PC-3 (cell line): Measurements from ENCODE around the gene PDIA6. TPM values are rescaled to one million over a fixed set of nuclear protein-coding genes. Genes with fewer than 3 reads are reported as not detected.
A peak's percentile ranks its signal among the peaks of the same experiment; 100 is the strongest.

Experiments used
- ATAC-seq: fragments of 200-7000 bp; cut with Tn5 transposase; 2 replicates; pipeline ENCODE4 v1.9.1; 2020; ENCODE audit warnings: mild to moderate bottlenecking, moderate library complexity
- BruUV-seq: library from RNA; stranded (reverse); fragments of 400-500 nt; replicated peaks from 2 replicates; lab custom pipeline; 2021; lab: Mats Ljungman, UMichigan
- CTCF ChIA-PET: fragments of 300-600 bp; sonication (Branson Sonifier 250); formaldehyde crosslinking; loops from one replicate; lab custom pipeline; 2022; ENCODE audit warnings: antibody characterized with exemption; lab: Charles Lee
- POLR2A ChIA-PET: fragments of 300-600 bp; sonication (Branson Sonifier 250); formaldehyde crosslinking; loops from one replicate; lab custom pipeline; 2022; ENCODE audit warnings: antibody characterized with exemption; ENCODE audit not compliant: unreplicated experiment; lab: Charles Lee
- DNase-seq: peaks from one replicate; pipeline ENCODE4 v3.0.0-alpha.2; 2015
- H2AFZ ChIP-seq: fragments of 300-600 bp; sonication (generic); 2 replicates; pipeline ENCODE4 v1.6.0; 2016; ENCODE audit warnings: antibody characterized with exemption, low read length
- H3F3A ChIP-seq: fragments of 300-600 bp; sonication (generic); one replicate; pipeline ENCODE4 v1.6.0; 2017; ENCODE audit warnings: antibody characterized with exemption, low read length, control low read depth, mild to moderate bottlenecking; ENCODE audit not compliant: unreplicated experiment
- H3K27ac ChIP-seq: fragments of 300-600 bp; sonication (generic); 2 replicates; pipeline ENCODE4 v1.5.1; 2016; ENCODE audit warnings: mild to moderate bottlenecking, low read length
- H3K27me3 ChIP-seq: fragments of 300-600 bp; sonication (generic); 2 replicates; pipeline ENCODE4 v1.6.1; 2016; ENCODE audit warnings: low read length, mixed read lengths
- H3K36me3 ChIP-seq: fragments of 300-600 bp; sonication (generic); 2 replicates; pipeline ENCODE4 v1.6.1; 2016; ENCODE audit warnings: low read depth, mixed run types, low read length, mixed read lengths
- H3K4me1 ChIP-seq: fragments of 300-600 bp; sonication (generic); 2 replicates; pipeline ENCODE4 v1.5.1; 2016; ENCODE audit warnings: low read length; ENCODE audit not compliant: insufficient read depth
- H3K4me2 ChIP-seq: fragments of 300-600 bp; sonication (generic); 2 replicates; pipeline ENCODE4 v1.6.0; 2016; ENCODE audit warnings: low read length
- H3K4me3 ChIP-seq: fragments of 300-600 bp; sonication (generic); 2 replicates; pipeline ENCODE4 v1.5.1; 2016; ENCODE audit warnings: mild to moderate bottlenecking, low read length, mixed read lengths
- H3K79me2 ChIP-seq: fragments of 300-600 bp; sonication (generic); 2 replicates; pipeline ENCODE4 v1.6.1; 2017; ENCODE audit warnings: low read length, mixed read lengths
- H3K9ac ChIP-seq: fragments of 300-600 bp; sonication (generic); 2 replicates; pipeline ENCODE4 v1.6.0; 2016; ENCODE audit warnings: mild to moderate bottlenecking, low read length
- H3K9me2 ChIP-seq: fragments of 300-600 bp; sonication (generic); replicated peaks from 2 replicates; pipeline ENCODE4 v1.6.1; 2016; ENCODE audit warnings: mixed run types, low read length, mixed read lengths
- H3K9me3 ChIP-seq: fragments of 300-600 bp; sonication (generic); 2 replicates; pipeline ENCODE4 v1.6.1; 2016; ENCODE audit warnings: low read length, mixed read lengths
- H4K20me1 ChIP-seq: fragments of 300-600 bp; sonication (generic); 2 replicates; pipeline ENCODE4 v1.6.1; 2016; ENCODE audit warnings: low read length, mixed read lengths
- CTCF ChIP-seq: fragments of 300-600 bp; sonication (generic); conservative IDR thresholded peaks from 2 replicates; pipeline ENCODE4 v1.5.1; 2017; ENCODE audit warnings: antibody characterized with exemption, low read depth, mild to moderate bottlenecking, low read length
- EZH2 ChIP-seq: fragments of 300-600 bp; sonication (generic); IDR thresholded peaks from one replicate; pipeline ENCODE4 v1.6.1; 2017; ENCODE audit warnings: antibody characterized with exemption, mild to moderate bottlenecking, low read length; ENCODE audit not compliant: unreplicated experiment
- EZH2phosphoT487 ChIP-seq: fragments of 300-600 bp; sonication (generic); IDR thresholded peaks from 2 replicates; pipeline ENCODE4 v1.6.1; 2018; ENCODE audit warnings: mild to moderate bottlenecking, antibody characterized with exemption, low read length, borderline replicate concordance
- intact Hi-C: fragments of 100-400 bp; cut with micrococcal nuclease; formaldehyde crosslinking; loops from 2 replicates; pipeline ENCODE4 v1.9.0; 2023
- total RNA-seq: library from RNA; depleted of rRNA; stranded (reverse); fragments of >200 nt; gene quantifications from 2 replicates; pipeline ENCODE4 v1.2.3, GENCODE V29; 2014

Gene PDIA6
- total RNA-seq, 1 experiment from 2014 or later, result 351 TPM

DNA sequence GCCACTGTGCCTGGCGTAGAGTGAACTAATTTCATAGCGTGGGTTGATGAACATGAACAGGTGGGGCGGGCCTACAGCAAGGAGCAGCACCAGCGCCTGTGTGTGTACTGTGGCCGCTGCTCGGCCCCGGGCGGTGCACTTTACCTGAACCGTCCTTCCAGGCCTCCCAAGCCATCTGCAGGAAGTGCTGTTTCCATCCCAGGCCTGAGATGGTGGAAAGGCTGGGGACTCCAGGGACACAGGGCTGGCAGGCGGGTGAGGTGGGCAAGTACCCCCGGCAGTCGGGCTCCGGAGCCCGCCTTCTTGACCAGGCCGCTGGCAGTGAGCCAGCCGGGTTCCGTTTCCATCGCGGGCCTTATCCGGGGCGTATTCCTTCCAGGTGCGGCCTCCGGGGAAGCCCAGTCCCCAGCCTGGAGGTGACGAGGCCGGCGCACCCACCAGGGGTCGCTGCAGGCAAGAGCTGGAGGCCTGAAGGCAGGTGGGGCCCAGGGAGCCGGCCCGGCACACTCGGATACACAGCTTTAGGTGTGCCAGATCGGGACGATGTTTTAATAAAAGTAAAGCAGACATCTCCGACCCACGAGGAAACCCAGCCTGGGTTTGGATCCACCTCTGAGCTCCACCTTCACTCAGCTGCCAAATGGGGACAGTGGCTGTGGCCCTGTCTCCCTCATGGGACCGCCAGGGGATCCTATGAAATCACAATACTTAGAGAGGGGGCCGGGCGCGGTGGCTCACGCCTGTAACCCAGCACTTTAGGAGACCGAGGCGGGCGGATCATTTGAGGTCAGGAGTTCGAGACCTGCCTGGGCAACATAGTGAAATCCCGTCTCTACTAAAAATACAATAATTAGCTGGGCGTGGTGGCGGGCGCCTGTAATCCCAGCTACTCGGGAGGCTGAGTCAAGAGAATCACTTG is 22.7 kb upstream of the PDIA6 start:
- H3K9me2 ChIP-seq, result no peaks in the 10 kb centered on the region
- no peaks in the 10 kb centered on the region for H3K27me3 ChIP-seq
- H3K4me2 ChIP-seq, result peak overlapping the region; percentile 69; the same call in 1 of the 2 replicates
- H3K36me3 ChIP-seq, result no peaks in the 10 kb centered on the region
- peaks cover 14% of the 10 kb centered on the region; the same call in 1 of the 2 replicates for H3K4me1 ChIP-seq
- H4K20me1 ChIP-seq, result no peaks in the 10 kb centered on the region
- no peak overlapping the region for H3K9ac ChIP-seq
- no peaks in the 10 kb centered on the region for H3K9me3 ChIP-seq
- no peaks in the 10 kb centered on the region for H3F3A ChIP-seq
- DNase-seq (peak; percentile 90), ATAC-seq (peak; percentile 88)
- H2AFZ ChIP-seq, result peak overlapping the region; percentile 90
- ChIA-PET POLR2A (no interaction called here), CTCF (interaction anchor here (0.6 to 1.3 kb wide), 6 partner anchors 65 to 295 kb away, joined by 3 to 19 read pairs (median 6); no protein-coding TSS in a partner anchor)
- no TSS peak for BruUV-seq
- H3K79me2 ChIP-seq, result no peaks in the 10 kb centered on the region
- peak overlapping the region; percentile 34; the same call in 1 of the 2 replicates for H3K4me3 ChIP-seq
- TF ChIP-seq EZH2 (no peak), CTCF (peak; percentile 91)
- no peak overlapping the region for H3K27ac ChIP-seq
- intact Hi-C loops, result loop anchor here (1.0 to 2.0 kb wide), 4 partner anchors 65 to 289 kb away; no protein-coding TSS in a partner anchor

DNA sequence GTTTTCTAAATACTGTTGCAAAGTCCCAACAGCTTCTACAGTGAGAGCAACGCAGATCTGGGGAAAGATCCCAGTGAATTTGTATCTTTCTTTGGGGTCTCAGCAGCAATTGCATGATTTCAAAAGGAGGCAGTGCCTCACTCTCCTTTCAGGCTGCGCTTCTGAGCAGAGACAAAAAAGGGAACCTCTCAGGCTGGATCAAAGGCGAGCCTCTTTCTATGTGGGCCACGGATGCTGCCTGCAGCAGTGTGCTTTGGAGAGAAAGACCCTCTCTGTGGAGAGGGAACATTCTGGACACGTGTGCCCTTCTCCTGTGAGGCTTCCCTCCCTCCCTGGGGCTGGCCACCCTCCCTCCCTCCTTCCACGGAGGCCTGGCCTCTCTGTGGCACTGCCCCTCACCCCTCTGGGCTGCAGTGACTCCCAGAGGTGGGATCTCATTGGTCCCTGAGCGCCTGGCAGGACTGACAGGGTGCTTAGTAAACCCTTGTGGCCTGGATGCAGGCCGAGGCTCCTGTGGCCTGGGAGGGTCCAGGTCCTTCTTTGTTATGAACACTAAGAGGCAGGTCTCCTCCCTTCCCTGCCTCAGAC is 21.6 kb upstream of the PDIA6 start:
- DNase-seq (peak; percentile 64), ATAC-seq (peak; percentile 29)
- H3K4me1 ChIP-seq, result peaks cover 14% of the 10 kb centered on the region; the same call in 1 of the 2 replicates
- H3K36me3 ChIP-seq, result no peaks in the 10 kb centered on the region
- H3K4me2 ChIP-seq, result no peak overlapping the region
- CTCF ChIA-PET, result interaction anchor here (0.9 kb wide), 1 partner anchor 12 kb away, joined by 3 read pairs; no protein-coding TSS in a partner anchor
- H2AFZ ChIP-seq, result peak overlapping the region; percentile 56
- intact Hi-C loops, result loop anchor here (2.0 kb wide), 1 partner anchor 195 kb away; no protein-coding TSS in a partner anchor
- H3K4me3 ChIP-seq, result no peak overlapping the region
- H3K9ac ChIP-seq, result no peak overlapping the region
- no peaks in the 10 kb centered on the region for H3K79me2 ChIP-seq
- no peaks in the 10 kb centered on the region for H3F3A ChIP-seq
- no peaks in the 10 kb centered on the region for H3K9me3 ChIP-seq
- BruUV-seq, result no TSS peak
- no peak overlapping the region for H3K27ac ChIP-seq
- H4K20me1 ChIP-seq, result no peaks in the 10 kb centered on the region
- TF ChIP-seq EZH2phosphoT487, result no peak
- no peak for TF ChIP-seq EZH2
- no peak for TF ChIP-seq CTCF
- POLR2A ChIA-PET, result no interaction called here
- H3K27me3 ChIP-seq, result 0 out of 2 replicates have a peak, but pooled peaks cover 3% of the 10 kb centered on the region
- no peaks in the 10 kb centered on the region for H3K9me2 ChIP-seq
